Activated naive CD8-positive, alpha-beta T cell treated with anti-CD3 and anti-CD28 coated beads, Interleukin-2, amount 10 ng/mL, durations not matched to agents 7 days and 5 days (primary cell): Measurements from ENCODE around the gene PDF. TPM values are rescaled to one million over a fixed set of nuclear protein-coding genes. Genes with fewer than 3 reads are reported as not detected.
"Not testable (repeated sequence)": the region's sequence is repeated elsewhere in the genome, so short reads cannot be mapped to it uniquely, and the experiment has no call there.

Experiments used
- ATAC-seq: fragments of 150-1000 bp; cut with Tn5 transposase; one replicate; pipeline ENCODE4 v1.10.0; 2021; ENCODE audit warnings: low read depth, moderate library complexity
- POLR2A ChIA-PET: fragments of 350-600 bp; sonication (Branson Sonifier 250); formaldehyde crosslinking; loops from one replicate; lab custom pipeline; 2021; ENCODE audit warnings: antibody characterized with exemption; lab: Charles Lee
- DNase-seq: peaks from one replicate; pipeline ENCODE4 v3.0.0; 2021
- H3K27ac Mint-ChIP-seq: one replicate; pipeline ENCODE4 v1.8.0; 2022; ENCODE audit warnings: mild to moderate bottlenecking, mixed read lengths
- H3K27me3 Mint-ChIP-seq: one replicate; pipeline ENCODE4 v1.8.0; 2022; ENCODE audit warnings: mild to moderate bottlenecking, moderate library complexity, mixed read lengths
- H3K36me3 Mint-ChIP-seq: one replicate; pipeline ENCODE4 v1.8.0; 2021; ENCODE audit warnings: mild to moderate bottlenecking, mixed read lengths
- H3K4me1 Mint-ChIP-seq: one replicate; pipeline ENCODE4 v1.8.0; 2021; ENCODE audit warnings: mixed read lengths
- H3K4me3 Mint-ChIP-seq: one replicate; pipeline ENCODE4 v1.8.0; 2022; ENCODE audit warnings: mild to moderate bottlenecking, moderate library complexity, mixed read lengths
- H3K9me3 Mint-ChIP-seq: one replicate; pipeline ENCODE4 v1.8.0; 2021; ENCODE audit warnings: mixed read lengths
- total RNA-seq, 2 experiments: library from RNA; stranded (reverse); gene quantifications; one replicate each; pipeline ENCODE4 v1.2.3, GENCODE V29; 2021

Gene PDF
- total RNA-seq, 2 experiments from 2014 or later: 12.6 to 14.5 TPM

DNA sequence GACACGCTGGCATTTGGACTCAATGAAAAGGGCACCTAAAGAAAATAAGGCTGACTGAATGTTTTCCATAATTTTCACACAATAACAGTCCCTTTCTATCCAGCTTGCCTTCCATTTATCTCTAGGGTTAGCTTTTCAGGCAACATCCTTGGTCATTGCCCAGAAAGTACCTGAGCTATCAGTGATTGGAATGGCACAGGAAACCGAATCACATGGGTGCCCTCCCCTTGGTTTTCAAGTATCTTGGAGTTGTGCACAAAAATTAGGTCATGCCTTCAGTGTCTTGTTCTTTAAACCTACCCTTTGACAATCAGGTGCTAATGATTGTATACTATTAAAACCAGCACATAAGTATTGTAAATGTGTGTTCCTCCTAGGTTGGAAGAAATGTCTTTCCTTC, 22.5 kb downstream of the PDF start:
- no peak overlapping the region for H3K4me3 Mint-ChIP-seq
- H3K4me1 Mint-ChIP-seq: peaks cover 12% of the 10 kb centered on the region
- H3K9me3 Mint-ChIP-seq: no peaks in the 10 kb centered on the region
- POLR2A ChIA-PET: no interaction called here
- H3K27ac Mint-ChIP-seq: no peak overlapping the region
- H3K36me3 Mint-ChIP-seq: peaks cover 9% of the 10 kb centered on the region
- ATAC-seq: no peak
- peaks cover 3% of the 10 kb centered on the region for H3K27me3 Mint-ChIP-seq
- DNase-seq: no peak

DNA sequence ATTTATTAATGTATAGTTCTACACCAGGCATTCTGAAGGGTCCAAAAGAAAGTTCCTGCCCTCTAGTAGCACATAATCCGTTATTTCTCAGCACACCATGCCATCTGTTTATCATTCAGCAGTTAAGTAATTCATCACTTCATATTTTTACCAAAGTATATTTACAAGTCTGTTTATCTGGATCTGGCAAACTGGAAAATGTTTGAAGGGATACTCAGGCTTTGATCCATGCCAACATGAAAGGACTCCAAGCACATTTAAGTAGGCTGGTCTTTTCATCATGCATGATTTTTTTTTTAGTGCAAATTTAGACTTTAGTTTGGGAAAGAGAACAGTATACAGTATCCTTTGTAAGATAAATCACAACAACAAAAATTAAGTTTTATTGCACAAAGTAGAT, 23.3 kb downstream of the PDF start:
- Mint-ChIP-seq H3K4me1 (peaks cover 10% of the 10 kb centered on the region), H3K27ac (no peak overlapping the region), H3K9me3 (no peaks in the 10 kb centered on the region), H3K4me3 (no peak overlapping the region), H3K27me3 (peaks cover 3% of the 10 kb centered on the region), H3K36me3 (peaks cover 10% of the 10 kb centered on the region)
- no peak for DNase-seq
- POLR2A ChIA-PET: no interaction called here
- ATAC-seq: no peak

DNA sequence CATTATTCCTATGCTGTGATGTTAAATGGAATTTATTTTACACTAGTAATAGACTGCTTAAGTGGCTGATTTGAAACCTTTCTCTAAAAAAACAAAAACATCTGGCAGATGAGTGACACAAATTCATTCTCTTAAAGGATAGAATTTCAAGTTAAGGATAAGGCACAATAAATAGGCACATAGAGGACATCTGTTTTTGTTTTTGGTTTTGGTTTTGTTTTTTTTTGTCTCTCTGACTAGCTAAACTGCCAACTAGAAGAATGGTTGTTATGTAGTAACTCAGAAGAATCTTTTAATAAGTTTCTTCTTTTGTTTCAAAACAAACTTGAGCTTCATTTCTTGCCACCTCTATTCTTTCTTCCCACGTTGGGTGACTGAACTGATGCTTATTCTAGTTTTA, 24.4 kb downstream of the PDF start:
- H3K36me3 Mint-ChIP-seq: peaks cover 7% of the 10 kb centered on the region
- H3K4me1 Mint-ChIP-seq: peaks cover 7% of the 10 kb centered on the region
- POLR2A ChIA-PET: no interaction called here
- peaks cover 3% of the 10 kb centered on the region for H3K27me3 Mint-ChIP-seq
- ATAC-seq (no peak), DNase-seq (no peak)
- no peak overlapping the region for H3K27ac Mint-ChIP-seq
- H3K9me3 Mint-ChIP-seq: no peaks in the 10 kb centered on the region
- no peak overlapping the region for H3K4me3 Mint-ChIP-seq

DNA sequence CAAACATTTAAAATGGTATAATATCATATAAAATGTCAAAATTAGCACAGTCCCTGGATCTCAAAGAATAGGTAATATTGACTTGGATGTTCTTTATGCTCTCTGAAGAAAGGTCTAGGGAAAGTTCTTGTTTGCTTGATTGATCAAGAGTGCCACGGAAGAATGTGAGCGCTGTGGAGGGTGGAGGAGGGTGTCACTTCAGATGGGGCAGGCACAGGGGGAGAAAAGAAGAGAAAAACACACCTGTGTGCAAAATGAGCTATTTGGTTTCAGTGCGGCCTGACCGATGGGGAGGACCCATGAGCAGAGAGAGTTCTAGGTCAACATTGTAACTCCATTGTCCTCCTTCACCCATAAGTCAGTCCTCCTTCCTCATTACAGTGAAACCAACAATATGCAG, 28.1 kb downstream of the PDF start:
- POLR2A ChIA-PET: no interaction called here
- no peak for ATAC-seq
- H3K4me3 Mint-ChIP-seq: no peak overlapping the region
- no peaks in the 10 kb centered on the region for H3K4me1 Mint-ChIP-seq
- H3K36me3 Mint-ChIP-seq: peaks cover 6% of the 10 kb centered on the region
- H3K9me3 Mint-ChIP-seq: no peaks in the 10 kb centered on the region
- DNase-seq: no peak
- peaks cover 1% of the 10 kb centered on the region for H3K27me3 Mint-ChIP-seq
- H3K27ac Mint-ChIP-seq: no peak overlapping the region

DNA sequence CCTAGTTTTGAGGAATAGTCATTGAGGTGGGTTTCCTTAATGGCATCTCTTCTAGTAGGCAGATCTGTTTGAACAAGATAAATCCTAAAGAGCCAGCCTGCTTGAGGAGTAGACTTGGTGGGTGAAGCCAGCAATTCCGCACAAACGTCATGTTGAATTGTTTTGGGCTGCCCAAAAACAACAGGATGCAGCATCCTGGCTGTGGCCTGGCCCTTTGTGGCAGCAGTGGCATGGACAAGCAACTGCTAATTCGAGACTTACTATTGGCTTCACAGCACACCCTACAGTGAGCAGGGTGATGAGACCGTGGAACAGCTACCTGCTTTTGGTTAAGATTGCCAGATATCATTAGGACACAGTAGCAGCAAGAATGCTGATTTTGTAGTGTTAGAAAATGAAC, 28.5 kb downstream of the PDF start:
- DNase-seq (no peak), ATAC-seq (no peak)
- no peaks in the 10 kb centered on the region for H3K9me3 Mint-ChIP-seq
- POLR2A ChIA-PET: no interaction called here
- H3K27me3 Mint-ChIP-seq: no peaks in the 10 kb centered on the region
- no peak overlapping the region for H3K4me3 Mint-ChIP-seq
- peaks cover 6% of the 10 kb centered on the region for H3K36me3 Mint-ChIP-seq
- H3K27ac Mint-ChIP-seq: no peak overlapping the region
- H3K4me1 Mint-ChIP-seq: no peaks in the 10 kb centered on the region

DNA sequence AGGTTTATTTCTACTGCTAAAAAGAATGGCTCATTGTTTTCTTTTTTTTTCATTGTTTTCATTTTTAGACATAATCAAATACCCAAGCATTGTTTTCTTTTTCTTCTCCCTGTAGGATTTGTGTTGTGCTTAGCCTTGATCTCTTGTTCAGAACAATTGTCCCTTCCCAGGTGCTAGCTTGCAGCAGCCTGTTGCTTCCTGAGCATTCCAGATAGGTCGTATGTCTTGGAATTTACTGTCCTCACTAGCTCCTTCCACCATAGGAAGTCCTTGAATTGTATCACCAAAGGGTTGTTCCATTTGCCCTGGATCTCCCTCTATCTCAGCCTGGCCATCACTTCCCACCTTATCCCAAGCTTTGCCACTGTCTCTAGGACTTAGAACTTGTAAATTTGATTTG, 29.2 kb downstream of the PDF start:
- DNase-seq (no peak), ATAC-seq (no peak)
- H3K27ac Mint-ChIP-seq: no peak overlapping the region
- H3K4me3 Mint-ChIP-seq: no peak overlapping the region
- POLR2A ChIA-PET: no interaction called here
- H3K36me3 Mint-ChIP-seq: peaks cover 6% of the 10 kb centered on the region
- H3K9me3 Mint-ChIP-seq: no peaks in the 10 kb centered on the region
- no peaks in the 10 kb centered on the region for H3K27me3 Mint-ChIP-seq
- H3K4me1 Mint-ChIP-seq: no peaks in the 10 kb centered on the region

DNA sequence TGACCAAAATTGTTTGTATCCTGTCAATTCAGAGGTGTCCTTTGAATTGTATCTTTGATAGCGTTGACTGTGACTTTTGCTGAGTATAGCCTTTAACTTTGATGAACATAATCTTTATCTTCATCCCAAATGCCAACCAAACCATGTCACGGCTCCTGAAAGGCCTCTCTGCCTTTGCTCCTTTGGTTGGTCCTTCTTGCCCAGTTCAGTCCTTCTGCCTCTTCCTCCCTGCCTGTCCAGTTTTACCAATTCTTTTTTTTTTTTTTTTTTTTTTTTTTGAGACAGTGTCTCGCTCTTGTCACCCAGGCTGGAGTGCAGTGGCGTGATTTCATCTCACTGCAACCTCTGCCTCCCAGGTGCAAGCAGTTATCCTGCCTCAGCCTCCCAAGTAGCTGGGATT, 32.1 kb downstream of the PDF start:
- DNase-seq (no peak), ATAC-seq (no peak)
- peaks cover 5% of the 10 kb centered on the region for H3K36me3 Mint-ChIP-seq
- no peak overlapping the region for H3K4me3 Mint-ChIP-seq
- H3K27ac Mint-ChIP-seq: no peak overlapping the region
- POLR2A ChIA-PET: no interaction called here
- H3K4me1 Mint-ChIP-seq: no peaks in the 10 kb centered on the region
- H3K9me3 Mint-ChIP-seq: no peaks in the 10 kb centered on the region
- H3K27me3 Mint-ChIP-seq: no peaks in the 10 kb centered on the region

DNA sequence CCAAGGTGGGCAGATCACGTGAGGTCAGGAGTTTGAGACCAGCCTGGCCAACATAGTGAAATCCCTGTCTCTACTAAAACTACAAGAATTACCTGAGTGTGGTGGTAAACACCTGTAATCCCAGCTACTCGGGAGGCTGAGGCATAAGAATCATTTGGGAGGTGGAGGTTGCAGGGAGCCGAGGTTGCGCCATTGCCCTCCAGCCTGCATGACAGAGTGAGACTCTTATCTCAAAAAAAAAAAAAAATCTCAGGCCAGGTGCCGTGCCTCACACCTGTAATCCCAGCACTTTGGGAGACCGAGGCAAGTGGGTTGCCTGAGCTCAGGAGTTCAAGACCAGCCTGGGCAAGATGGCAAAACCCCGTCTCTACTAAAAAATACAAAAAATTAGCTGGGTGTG, 33.6 kb downstream of the PDF start:
- not testable (repeated sequence) for H3K27ac Mint-ChIP-seq, H3K9me3 Mint-ChIP-seq
- POLR2A ChIA-PET: interaction anchor here (0.7 kb wide), 1 partner anchor 9 kb away, joined by 7 read pairs; no protein-coding TSS in a partner anchor

DNA sequence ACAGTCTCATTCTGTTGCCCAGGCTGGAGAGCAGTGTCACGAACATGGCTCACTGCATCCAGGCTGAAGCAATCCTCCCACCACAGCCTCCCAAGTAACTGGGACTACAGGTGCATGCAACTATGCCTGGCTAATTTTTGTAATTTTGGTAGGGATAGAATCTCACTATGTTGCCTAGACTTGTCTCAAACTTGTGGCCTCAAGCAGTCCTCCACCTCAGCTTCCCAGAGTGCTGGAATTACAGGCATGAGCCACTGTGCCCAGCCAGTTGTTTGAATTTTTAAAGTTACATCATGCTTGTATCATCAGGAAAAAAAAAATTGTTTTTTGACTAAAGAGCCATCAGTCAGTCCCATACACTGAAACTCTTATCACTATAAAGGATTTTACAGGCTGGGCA, 36.3 kb downstream of the PDF start:
- POLR2A ChIA-PET: no interaction called here
- Mint-ChIP-seq H3K9me3 (no peaks in the 10 kb centered on the region), H3K4me1 (no peaks in the 10 kb centered on the region), H3K36me3 (no peaks in the 10 kb centered on the region), H3K27ac (no peak overlapping the region), H3K4me3 (no peak overlapping the region), H3K27me3 (no peaks in the 10 kb centered on the region)
- ATAC-seq (no peak), DNase-seq (no peak)

More for the DNA sequence above, 33.6 kb downstream of the PDF start:
- DNase-seq, H3K4me1 Mint-ChIP-seq, H3K36me3 Mint-ChIP-seq, ATAC-seq, H3K27me3 Mint-ChIP-seq, H3K4me3 Mint-ChIP-seq: not testable (repeated sequence)

DNA sequence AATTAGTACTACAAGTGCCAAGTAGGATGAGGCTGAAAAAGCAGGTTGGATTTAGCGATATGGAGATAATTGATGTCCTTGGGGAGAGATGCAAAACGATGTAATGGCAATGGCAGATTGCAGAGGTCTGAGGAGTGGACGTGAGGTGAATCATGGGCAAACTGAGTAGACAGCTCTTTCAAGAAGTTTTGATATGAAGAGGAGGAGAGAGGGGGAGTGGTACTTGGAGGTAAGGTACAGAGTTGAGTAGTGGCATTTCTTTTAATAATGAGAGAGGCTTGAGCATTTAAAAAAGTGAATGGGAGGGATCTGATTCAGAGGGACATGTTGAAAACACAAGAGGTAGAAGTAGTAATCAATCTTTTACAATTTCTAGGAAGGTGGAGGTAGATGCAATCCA, 37.0 kb downstream of the PDF start:
- Mint-ChIP-seq H3K4me3 (no peak overlapping the region), H3K27ac (no peak overlapping the region), H3K4me1 (no peaks in the 10 kb centered on the region), H3K36me3 (no peaks in the 10 kb centered on the region), H3K9me3 (no peaks in the 10 kb centered on the region), H3K27me3 (no peaks in the 10 kb centered on the region)
- DNase-seq: no peak
- POLR2A ChIA-PET: interaction anchor here (0.6 kb wide), 1 partner anchor 142 kb away, joined by 3 read pairs; no protein-coding TSS in a partner anchor
- no peak for ATAC-seq

DNA sequence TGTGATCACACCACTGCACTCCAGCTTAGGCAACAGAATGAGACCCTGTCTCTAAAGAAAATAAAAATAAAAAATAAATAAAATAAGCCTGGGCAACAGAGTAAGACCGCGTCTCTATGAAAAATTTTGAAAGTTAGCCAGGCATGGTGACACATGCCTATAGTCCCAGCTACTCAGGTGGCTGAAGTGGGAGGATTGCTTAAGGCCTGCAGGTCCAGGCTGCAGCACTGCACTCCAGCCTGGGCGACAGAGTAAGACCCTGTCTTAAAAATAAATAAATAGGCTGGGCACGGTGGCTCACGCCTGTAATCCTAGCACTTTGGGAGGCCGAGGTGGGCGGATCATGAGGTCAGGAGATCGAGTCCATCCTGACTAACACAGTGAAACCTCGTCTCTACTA, 38.7 kb downstream of the PDF start:
- not testable (repeated sequence) for H3K9me3 Mint-ChIP-seq, H3K27me3 Mint-ChIP-seq, ATAC-seq, DNase-seq, H3K4me1 Mint-ChIP-seq, H3K36me3 Mint-ChIP-seq, H3K4me3 Mint-ChIP-seq, H3K27ac Mint-ChIP-seq
- POLR2A ChIA-PET: interaction anchor here (0.6 kb wide), 1 partner anchor 19 kb away, joined by 3 read pairs; no protein-coding TSS in a partner anchor

DNA sequence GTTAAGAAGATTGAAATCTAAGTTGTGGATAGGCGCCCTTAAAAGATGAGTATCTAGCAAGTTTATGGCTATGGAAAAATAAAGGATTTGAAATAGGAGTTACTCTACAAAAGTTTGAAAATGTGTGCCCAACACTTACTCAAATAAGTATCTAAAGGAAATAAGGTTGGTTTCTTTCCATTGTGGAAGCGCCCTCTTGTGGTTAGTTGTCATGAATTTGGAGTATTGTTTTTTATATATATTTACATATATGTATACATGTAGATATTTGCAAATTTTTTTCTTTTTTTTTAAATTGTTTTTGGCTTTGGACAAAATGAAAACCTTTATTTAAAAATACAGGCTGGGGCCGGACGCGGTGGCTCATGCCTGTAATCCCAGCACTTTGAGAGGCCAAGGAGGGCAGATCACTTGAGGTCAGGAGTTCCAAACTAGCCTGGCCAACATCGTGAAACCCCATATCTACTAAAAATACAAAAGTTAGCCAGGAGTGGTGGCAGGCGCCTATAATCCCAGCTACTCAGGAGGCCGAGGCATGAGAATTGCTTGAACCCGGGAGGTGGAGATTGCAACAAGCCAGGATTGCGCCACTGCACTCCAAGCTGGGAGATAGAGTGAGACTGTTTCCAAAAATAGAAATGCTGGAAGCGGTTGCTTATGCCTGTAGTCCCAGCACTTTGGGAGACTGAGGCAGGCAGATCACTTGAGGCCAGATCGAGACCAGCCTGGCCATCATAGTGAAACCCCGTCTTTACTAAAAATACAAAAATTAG, 43.3 kb downstream of the PDF start:
- Mint-ChIP-seq H3K27me3 (no peaks in the 10 kb centered on the region), H3K9me3 (no peaks in the 10 kb centered on the region), H3K4me3 (no peak overlapping the region), H3K27ac (no peak overlapping the region), H3K4me1 (peaks cover 2% of the 10 kb centered on the region), H3K36me3 (no peaks in the 10 kb centered on the region)
- POLR2A ChIA-PET: interaction anchor here (0.8 to 1.2 kb wide), 2 partner anchors 99 to 137 kb away, joined by 5 to 6 read pairs; no protein-coding TSS in a partner anchor
- no peak for ATAC-seq
- no peak for DNase-seq

DNA sequence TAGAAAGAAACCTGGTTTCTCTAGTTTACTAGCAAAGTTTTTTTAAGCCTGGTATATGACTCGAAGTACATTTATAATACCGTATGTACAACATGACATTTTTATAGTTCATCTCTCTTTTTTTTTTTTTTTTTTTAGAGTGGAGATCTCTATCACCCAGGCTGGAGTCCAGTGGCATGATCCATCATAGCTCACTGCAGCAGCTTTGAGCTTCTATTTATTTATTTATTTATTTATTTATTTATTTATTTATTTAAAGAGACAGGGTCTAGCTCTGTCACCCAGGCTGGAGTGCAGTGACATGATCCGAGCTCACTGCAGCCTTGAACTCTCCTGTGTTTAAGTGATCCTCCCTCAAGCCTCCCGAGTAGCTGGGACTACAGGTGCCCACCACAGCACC, 45.1 kb downstream of the PDF start:
- no peak overlapping the region for H3K27ac Mint-ChIP-seq
- no peaks in the 10 kb centered on the region for H3K27me3 Mint-ChIP-seq
- POLR2A ChIA-PET: interaction anchor here (0.7 kb wide), 1 partner anchor 167 kb away, joined by 4 read pairs; no protein-coding TSS in a partner anchor
- no peak overlapping the region for H3K4me3 Mint-ChIP-seq
- DNase-seq (no peak), ATAC-seq (no peak)
- peaks cover 2% of the 10 kb centered on the region for H3K4me1 Mint-ChIP-seq
- no peaks in the 10 kb centered on the region for H3K9me3 Mint-ChIP-seq
- no peaks in the 10 kb centered on the region for H3K36me3 Mint-ChIP-seq

DNA sequence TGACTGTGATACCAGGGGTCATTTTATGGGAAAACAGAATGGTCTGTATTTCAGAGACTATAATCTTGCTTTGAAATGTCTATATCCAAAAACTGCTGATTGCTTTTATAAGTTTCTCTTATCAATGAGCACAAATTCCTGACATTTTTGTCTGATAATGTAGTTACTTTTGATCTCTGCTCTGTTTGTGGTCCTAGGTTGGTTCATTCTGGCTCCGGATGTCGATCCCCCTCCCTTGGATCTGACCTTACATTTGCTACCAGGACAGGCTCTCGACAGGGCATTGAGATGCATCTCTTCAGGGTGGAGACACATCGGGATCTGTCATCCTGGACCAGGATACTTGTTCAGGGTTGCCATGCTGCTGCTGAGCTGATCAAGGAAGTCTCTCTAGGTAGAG, 46.5 kb downstream of the PDF start:
- Mint-ChIP-seq H3K4me1 (peaks cover 2% of the 10 kb centered on the region), H3K9me3 (no peaks in the 10 kb centered on the region), H3K36me3 (no peaks in the 10 kb centered on the region), H3K4me3 (no peak overlapping the region), H3K27ac (no peak overlapping the region), H3K27me3 (no peaks in the 10 kb centered on the region)
- POLR2A ChIA-PET: no interaction called here
- DNase-seq: no peak
- ATAC-seq: no peak
